HG02938 (cell line): Measurements from ENCODE around the gene GAMT.
"Not testable (repeated sequence)": the region's sequence is repeated elsewhere in the genome, so short reads cannot be mapped to it uniquely, and the experiment has no call there.

Experiments used
- ATAC-seq: cut with Tn5 transposase; IDR thresholded peaks from one replicate; pipeline ENCODE4 v1.9.1; 2021; ENCODE audit warnings: mild to moderate bottlenecking, moderate library complexity; ENCODE audit not compliant: unreplicated experiment

The GAMT gene

DNA sequence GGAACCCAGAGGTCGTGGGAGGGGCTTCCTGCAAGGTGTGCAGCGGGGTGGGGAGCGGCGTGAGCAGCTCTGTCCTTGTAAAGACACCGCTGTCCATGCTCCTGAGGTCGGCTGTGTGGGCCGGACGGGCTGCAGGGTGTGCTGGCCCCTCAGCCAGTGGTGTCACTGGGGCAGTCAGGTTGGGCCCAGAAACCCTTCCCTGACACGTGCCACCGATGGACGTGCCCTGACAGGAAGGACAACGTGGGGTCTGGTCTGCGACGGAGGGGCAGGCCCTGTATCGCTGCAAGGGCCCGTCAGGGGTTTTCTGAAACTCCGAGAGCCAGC is 32.7 kb upstream of the GAMT start:
- ATAC-seq = no peak

DNA sequence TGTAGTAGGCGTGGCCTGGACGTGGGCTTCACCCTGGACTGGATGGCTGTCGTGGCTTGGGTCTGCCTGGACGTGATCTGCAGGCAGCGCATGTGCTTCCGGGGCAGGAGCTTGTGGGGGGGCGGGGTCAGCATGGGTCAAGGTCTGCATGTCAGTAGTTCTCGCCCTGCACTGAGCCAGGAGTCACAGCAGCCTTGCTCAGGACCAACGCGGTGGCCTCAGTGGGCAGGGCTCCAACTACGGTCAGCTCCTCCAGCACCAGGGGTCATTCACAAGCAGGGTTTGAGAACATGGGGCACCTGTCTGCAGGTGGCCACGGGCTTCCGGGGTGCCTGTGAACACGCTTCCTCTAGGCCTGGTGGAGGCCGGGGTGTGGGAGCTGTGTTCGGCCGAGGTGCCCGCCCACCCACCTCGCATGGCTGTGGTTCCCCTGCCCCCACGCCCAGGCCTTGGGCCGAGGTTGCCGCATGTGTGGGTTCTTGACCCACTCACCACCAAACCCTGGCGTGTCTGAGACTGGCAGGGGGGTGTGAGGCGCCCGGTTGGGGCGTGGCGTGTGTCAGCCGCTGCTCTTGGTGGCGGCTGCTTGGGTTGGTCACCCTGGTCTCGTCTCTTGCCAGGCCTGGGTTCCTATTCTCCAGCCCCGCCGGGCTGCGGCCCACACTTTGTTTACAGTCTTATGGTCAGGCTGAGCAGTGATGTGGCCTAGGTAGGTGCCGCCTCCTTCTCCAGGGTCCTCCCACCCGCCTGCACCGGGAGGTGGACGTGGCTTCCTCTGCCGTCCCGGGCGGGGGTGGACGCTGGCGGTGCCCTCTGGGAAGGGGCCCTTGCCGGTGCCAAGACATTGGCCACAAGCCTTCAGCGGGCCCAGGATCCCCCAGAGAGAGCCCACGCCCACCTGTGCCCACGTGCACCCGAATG is 32.0 kb upstream of the GAMT start:
- no peak for ATAC-seq

DNA sequence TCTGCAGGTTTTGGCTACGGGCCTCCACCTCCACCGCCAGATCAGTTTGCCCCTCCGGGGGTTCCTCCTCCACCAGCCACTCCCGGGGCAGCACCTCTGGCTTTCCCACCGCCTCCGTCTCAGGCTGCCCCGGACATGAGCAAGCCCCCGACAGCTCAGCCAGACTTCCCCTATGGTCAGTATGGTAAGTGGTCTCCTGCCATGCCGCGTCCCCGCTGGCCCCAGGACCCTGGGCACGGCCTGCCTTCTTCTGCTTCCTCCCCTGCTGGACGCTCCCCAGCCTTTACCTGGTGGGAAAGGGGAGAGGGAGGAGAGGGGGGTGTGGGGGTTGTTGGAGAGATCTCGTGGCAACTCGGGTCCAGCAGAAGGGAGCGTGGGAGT is 31.2 kb upstream of the GAMT start:
- no peak for ATAC-seq

DNA sequence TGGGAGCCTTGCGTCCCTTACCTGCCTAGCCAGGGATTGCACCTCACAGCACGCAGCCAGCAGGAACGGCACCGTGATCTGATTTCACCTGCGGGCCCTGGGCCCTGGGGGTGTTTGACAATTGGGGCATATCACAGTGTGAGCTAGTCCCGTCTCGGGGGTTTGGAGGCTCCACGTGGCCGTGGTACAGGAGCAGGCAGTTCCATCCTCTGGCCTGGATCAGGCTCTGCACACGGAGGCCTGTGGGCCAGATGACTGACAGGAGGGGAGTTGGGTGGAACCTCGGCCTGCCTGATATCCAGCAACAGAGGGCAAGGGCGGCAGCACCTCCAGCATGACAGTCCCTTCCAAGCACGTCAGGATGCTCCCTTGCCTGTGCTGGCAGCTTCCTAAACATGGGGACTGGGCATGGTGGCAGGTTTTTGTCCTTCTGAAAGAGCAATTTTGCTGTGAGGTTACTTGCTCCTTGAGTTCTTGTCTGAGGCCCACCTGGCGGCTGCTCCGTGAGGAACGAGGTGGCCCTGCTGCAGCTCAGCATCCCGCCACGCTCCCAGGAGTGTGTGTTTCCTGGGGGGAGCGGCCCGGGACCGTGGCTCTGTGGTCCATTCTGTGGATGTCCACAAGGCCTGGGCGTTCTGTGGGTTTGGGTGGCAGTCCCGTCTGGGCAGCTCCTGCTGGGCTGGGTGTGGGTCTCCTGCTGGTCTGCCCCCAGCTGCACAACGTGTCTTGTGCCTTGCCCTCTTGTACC is 30.6 kb upstream of the GAMT start:
- ATAC-seq = no peak

DNA sequence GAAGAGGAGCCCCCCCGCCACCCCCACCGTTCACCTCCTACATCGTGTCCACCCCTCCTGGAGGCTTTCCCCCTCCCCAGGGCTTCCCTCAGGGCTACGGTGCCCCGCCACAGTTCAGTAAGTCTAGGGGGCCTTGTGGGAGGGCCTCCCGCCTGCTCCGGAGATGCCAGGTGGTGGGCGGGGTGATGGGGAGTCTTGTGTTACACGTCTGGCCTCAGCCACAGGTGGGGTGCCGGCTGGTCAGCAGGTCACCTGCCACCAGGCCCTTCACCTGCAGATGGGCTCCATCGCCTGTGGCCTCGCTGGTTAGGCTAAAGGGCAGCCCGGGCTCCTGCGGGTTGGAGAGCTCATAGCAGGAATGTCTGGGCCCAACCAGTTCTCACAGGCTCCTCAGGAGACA is 28.9 kb upstream of the GAMT start:
- ATAC-seq = no peak

DNA sequence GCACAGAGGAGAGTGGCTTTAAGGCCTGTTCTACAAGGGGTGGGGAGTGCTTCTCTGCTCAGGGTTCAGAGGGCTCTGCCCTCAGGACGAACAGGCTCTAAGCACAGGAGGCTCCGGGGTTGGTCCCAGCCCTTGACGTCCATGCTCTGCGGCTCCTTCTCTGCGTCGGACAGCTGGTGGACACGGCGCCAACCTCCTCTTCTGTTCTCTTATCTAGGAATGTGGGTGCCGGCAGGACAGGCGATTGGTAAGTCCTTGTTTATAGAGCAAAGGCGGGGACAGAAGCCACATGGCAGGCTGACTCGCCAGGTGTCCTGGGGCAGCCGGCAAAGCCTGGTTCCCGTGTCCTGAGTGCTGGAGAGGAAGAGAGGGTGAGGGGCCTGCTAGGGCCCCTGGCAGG is 28.4 kb upstream of the GAMT start:
- no peak for ATAC-seq

DNA sequence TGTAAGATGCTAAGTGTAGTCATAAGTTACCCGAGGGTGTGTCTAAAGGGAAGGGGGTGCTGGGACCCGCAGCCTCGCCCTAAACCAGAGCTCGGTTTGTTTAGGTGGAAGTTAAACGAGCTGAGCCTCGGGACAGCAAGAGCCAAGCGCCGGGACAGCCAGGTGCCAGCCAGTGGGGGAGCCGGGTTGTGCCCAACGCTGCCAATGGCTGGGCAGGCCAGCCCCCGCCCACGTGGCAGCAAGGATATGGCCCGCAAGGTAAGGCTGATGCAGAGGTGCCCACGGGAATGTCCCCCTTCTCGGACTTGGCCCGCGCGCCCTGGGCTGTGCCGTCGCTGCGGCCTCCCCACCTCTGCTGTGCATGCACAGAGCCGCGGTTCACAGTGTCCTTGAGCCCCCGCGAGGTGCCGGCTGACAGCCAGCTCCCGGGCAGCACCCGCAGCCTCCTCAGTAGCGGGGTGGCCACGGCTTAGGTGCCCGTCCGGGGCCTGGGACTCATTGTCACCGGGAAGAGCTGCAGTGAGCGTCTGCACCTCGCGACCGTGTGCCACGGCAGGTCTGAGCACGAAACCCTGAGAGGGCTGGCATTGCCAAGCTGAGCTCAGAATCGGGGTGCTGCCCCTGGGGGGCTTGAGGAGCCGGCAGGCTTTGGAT is 27.5 kb upstream of the GAMT start:
- no peak for ATAC-seq

DNA sequence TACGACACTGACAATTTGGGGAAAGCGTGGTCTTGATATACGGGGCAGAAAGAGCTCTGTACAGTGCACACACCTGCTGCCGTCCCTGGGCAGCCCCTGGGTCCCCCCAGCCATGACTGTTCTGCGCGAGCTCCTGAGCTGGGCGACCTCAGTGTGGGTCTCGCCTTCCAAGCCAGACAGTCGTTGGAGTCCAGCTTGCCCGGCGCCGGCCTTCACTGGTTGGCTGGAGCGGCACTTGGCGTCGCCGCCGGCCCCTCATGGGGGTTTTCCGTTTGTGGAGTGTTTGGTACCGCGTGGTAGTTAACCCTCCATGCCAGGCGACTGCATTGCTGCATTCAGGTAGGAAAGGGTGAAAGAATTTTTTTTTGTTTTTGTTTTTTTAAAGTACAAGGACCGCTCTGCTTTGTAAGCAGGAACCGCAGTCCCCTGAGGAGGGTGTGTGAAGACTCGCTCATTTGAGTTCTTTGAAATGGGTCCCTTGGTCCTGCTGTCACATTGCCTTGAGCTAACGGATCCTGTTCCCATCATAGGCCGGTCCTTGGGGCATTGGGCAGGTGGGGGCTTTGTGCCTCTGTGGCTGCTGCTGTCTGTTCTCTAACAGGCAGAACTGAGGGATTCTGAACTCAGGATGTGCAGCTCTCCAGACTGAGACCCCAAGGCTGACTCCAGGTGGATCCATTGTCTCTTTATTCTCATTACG is 26.0 kb upstream of the GAMT start:
- no peak for ATAC-seq

DNA sequence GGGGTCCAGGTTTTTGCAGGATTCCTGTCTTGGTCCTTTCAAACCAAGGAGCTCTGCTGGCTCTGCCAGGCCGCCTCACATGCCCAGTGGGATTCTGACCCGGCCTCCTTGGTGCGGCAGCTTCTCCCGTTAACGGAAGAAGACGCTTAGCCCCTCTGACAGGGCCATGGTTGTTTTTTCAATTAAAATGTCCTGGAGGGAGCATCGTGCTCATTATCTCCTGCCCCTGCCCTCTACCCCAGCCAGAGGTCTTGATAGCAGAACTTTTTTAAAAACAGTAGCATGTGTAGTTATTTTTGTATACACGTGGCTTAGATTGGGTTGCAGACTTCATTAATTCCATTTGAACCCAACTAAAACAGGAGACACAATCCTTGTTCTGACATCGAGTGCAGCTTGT is 25.4 kb upstream of the GAMT start:
- no peak for ATAC-seq

DNA sequence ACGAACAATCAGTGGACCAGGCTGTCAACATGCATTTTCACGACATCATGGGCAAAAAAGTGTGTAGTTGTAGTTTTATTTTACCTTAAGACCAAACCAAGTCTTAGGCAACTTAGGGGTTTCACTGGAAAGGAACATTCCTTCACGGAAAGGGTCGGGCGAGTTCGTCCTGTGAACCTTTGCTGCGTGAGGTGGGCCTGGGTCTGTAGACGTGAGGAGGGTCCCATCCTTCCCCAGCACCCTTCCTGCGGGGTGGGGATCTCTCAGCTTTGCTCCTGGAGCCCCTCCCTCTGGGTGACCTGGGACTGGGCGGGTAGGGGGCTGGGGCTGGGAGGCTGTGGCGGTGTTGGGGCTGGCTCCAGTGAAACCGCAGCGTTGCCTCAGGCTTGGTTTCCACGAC is 24.6 kb upstream of the GAMT start:
- ATAC-seq = no peak

DNA sequence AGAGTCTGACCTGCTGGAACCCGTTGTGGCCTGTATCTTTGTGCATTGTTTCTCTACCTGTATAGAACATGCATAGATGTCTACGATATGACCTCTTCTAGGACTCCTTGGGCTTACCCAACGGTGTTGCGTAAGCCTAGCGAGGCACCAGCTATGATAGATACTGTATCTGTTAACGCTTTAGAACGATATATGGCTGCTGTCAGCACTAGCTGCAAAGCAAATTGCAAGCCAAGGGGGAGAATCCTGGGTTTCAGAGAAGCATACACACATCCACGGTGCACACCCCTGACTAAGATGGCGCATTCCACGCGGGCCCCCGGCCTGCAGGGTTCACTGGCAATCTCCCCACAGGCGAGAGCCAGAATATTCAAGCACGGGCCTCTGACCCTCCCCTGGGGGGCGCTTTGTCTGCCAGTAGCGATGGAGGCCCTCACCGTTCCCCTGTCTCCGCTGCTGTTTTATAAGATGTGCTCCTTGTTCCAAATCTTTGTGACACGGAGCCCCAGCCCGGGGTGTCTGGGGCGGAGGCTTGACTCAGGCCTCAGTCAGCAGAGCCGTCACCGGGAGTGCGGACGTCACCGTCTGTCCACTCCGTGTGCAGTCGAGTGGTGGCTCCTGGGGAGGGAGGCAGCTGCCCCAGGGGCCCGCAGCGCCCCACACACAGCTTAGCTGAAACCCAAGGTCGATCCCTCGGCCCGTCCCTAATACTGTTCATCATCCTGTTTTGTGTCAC is 23.9 kb upstream of the GAMT start:
- no peak for ATAC-seq

DNA sequence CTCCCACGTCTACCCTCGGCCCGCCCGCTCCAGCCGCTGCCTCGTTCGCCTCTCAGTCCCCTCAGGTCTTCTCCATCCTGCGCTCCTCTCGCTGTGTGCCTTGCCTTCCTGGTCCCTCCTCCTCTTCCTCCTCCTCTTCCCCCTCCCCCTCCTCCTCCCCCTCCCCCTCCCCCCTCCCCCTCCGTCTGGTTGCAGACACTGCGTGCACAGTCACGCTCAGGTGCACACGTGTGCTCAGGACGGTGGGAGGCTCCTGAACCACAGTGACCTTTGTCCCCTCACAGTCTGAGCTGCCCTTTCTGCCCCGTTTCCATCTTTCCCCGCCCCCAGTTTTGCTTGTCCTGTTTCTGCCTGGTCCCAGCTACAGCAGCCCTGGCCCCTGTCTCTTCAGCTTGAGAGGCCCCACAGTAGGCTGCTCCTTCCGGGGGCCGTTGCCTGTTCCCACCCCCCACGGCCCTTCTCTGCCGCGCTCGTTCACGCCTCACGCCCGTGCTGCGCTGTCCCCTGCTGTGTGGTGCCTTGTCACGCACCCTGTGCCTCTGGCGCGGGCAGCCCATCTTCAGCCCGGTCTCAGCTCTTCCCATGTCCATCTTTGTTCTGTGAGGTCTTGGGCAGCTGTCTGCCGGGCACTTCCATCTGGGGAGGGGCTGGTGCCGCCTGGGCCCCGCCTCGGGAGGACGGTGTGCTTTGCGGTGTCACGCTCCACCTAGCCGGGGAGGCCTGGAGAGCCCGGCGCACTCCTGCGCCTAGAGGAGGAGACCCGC is 23.0 kb upstream of the GAMT start:
- ATAC-seq = no peak

DNA sequence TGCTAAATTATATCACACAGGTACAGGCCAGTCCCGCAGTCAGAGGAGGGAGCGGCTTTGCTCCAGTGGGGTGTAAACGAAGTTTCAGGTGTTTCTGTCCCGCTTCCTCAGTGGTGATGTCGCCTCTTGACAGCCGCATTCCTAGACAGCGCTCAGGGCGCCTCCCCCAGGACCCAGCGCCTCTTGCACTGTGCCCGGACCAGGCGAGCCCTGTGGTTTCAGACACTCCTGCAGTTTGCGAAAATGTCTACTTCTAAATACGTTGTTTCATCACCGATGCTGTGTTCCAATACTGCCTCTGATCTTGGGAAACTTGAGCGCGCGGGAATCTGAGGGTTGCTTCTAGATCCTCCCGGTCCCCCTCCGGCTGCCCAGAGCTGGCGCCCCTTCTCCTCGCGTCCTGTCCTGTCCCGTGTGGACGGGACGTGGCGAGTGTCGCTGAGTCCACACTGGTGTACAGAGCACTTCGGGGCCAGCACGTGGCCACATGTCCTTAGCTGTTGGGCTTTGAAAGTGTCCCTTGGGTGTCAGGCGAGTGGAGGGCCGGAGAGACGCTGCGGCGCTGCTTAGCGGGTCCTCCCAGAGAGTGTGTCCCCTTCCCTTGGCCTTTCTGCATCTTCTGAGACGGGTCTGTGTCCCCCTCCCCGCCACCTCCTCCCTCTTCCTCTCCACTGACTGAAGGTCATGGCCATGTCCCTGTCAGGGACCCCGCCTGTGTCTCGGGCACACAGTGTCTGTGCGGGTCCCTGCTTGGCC is 22.3 kb upstream of the GAMT start:
- ATAC-seq = no peak

DNA sequence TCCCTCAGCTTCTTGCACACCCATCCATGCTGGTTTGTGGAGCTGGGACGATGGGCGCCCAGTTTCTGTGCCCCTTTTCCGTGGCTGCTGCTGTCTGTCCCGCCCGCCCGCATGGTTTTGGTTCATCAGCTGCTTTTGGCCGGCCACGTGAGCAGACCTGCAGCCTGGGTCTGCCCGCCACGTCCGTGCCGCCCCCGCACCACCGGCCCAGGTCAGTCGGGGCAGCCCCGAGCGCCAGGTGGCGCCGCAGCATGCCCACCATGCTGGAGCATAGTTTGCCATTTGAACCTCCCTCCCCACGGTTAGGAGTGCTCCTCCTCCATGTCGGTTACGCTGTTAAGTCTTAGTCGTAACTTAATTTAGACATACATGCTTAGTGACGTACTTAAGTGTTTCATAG is 21.6 kb upstream of the GAMT start:
- no peak for ATAC-seq

DNA sequence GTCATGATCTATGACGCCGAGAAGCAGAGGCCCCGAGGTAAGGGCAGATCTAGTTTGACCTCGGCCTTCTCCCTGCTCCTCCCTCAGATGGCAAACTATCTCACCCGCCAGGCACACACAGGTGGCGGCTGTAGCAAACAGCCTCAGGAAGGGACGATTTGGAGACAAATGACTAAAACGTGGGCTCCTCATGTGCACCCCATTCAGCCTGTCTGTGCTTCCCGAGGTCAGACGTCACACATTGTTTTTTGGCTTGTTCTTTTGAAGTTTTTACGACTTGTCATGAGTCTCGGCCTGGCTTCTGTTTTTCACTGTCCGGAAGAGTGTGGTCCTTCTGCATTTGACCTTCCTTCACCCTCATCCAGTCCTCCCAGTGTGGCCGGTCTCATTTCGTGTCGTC is 21.0 kb upstream of the GAMT start:
- no peak for ATAC-seq

DNA sequence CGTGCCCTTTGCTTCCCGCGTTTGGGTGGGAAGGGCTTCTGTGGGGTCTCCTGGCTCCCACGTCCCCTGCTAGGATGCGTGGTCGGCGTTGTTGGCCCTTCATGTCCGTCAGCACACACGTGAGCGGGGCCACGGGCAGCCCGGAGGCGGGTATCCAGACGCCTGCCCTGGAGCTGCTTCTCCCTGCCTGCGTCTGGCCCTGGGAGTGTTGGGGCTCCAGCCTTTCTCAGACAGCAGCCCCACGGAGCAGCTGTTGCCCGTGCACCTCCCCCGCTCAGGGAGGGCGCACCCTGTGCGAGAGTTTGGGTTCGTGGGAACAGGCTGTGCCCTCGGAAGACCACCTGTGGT is 20.6 kb upstream of the GAMT start:
- no peak for ATAC-seq

DNA sequence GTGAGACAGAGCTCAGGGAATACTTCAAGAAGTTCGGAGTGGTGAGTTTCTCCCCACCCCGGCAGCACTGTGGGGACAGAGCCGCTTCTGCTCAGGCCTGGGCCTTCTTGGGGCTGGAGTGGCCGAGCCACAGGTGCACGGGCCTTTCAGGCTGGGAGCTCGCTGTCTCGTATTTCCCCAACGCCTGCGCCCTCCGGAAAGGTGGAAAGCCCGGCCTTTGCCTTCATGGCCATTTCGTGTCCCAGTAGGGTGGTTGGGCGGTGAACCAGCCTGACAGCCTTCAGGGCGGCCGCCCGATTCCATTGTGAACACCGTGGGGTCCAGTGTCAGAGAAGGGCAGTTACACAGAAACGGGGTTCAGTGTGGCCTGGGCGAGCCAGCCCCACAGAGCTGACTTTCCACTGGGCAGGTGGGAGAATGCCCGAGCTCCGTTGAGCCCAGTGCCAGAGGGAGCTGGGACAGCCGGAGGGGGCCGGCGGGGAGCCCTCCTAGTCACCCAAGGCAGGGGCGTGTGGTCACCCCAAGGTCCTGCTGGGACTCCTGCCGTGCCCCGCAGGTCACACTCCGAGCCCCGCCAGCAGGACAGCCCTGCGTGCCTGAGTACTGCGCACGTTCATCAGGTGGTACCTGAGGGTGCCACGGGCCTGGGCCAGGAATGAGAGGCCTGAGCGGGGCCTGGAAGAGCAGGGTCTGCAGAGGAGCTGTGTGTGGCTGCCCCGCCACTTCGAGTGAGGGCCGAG is 20.0 kb upstream of the GAMT start:
- ATAC-seq = no peak

DNA sequence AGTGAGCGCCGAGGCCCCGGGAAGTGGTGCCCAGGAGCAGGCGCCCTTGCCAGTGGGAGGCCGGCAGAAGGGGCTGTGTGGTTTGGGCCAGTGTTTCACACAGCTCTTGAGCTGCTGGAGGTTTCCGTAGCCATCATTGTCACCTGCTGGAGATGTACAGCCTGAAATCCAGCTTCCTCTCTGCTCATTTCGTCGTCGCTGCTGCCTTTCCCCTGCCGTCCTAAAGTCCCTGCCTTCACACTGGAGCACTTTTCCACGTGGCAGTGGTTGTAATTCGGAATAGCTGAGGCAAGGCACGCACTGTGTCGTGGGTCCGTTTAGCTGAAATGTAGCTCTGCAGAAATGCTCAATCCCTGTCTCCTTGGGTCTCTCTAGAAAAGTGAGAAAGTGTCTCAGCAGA is 19.2 kb upstream of the GAMT start:
- no peak for ATAC-seq

DNA sequence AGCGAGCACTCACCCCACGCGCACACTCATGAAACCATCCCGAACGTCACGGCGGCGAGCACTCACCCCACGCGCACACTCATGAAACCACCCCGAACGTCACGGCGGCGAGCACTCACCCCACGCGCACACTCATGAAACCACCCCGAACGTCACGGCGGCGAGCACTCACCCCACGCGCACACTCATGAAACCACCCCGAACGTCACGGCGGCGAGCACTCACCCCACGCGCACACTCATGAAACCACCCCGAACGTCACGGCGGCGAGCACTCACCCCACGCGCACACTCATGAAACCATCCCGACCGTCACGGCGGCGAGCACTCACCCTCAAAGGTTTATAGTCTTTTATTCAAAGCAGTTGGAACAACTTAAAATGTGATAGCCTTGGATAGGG is 18.7 kb upstream of the GAMT start:
- ATAC-seq = not testable (repeated sequence)
